Omental fat pad (tissue), 4 donors: ENCODE data around the gene HOPX. TPM values are rescaled to one million over a fixed set of nuclear protein-coding genes. Genes with fewer than 3 reads are reported as not detected.

Experiments used
- ATAC-seq: fragments of 150-250 bp; one replicate; pipeline ENCODE4 v1.9.1; 2016; ENCODE audit warnings: mild to moderate bottlenecking, moderate library complexity; ENCODE audit not compliant: low FRiP score
- DNase-seq: peaks from one replicate; pipeline ENCODE4 v3.0.0-alpha.2; 2019; ENCODE audit warnings: low spot score
- CTCF ChIP-seq, 3 donors: fragments of 450-650 bp; IDR thresholded peaks; one replicate each; pipeline ENCODE4 v1.5.1; 2016 to 2017; ENCODE audit warnings: antibody characterized with exemption in 3 of 3, mild to moderate bottlenecking in 3 of 3, moderate library complexity in 2 of 3
- total RNA-seq, 4 donors: library from RNA; depleted of rRNA; stranded (reverse); fragments of >200 nt; gene quantifications; one replicate each; pipeline ENCODE4 v1.1.0, GENCODE V29; 2016

The HOPX gene
- total RNA-seq, 4 donors from 2014 or later: 2.4 to 6.8 (median 4.1) TPM

- ATAC-seq (no peak), DNase-seq (no peak)
- no peak for TF ChIP-seq CTCF (IDR thresholded peaks at IDR 0.05)
Measured at GRCh38 chr4:56708146-56708545, 27.1 kb upstream of the HOPX start.

- TF ChIP-seq CTCF (IDR thresholded peaks at IDR 0.05): no peak
- DNase-seq (no peak), ATAC-seq (no peak)
Measured at GRCh38 chr4:56705966-56706365, 24.9 kb upstream of the HOPX start.

- no peak for TF ChIP-seq CTCF (IDR thresholded peaks at IDR 0.05)
- no peak for ATAC-seq
- no peak for DNase-seq
Measured at GRCh38 chr4:56705334-56705733, 24.2 kb upstream of the HOPX start.

- TF ChIP-seq CTCF (IDR thresholded peaks at IDR 0.05): no peak
- DNase-seq (no peak), ATAC-seq (no peak)
Measured at GRCh38 chr4:56704089-56704871, 23.2 kb upstream of the HOPX start.

GRCh38 chr4:56703378-56703777 lies 22.3 kb upstream of the HOPX start:
- no peak for TF ChIP-seq CTCF (IDR thresholded peaks at IDR 0.05)
- ATAC-seq (no peak), DNase-seq (no peak)

GRCh38 chr4:56701644-56702043 lies 20.5 kb upstream of the HOPX start:
- ATAC-seq: no peak
- DNase-seq: no peak
- no peak for TF ChIP-seq CTCF (IDR thresholded peaks at IDR 0.05)

- no peak for TF ChIP-seq CTCF (IDR thresholded peaks at IDR 0.05)
- no peak for DNase-seq
- no peak for ATAC-seq
Measured at GRCh38 chr4:56701161-56701480, 20.0 kb upstream of the HOPX start.
